Activated T-cell treated with anti-CD3 and anti-CD28 coated beads for 1 hour (primary cell): ENCODE measurements around the gene ALAS1.

Experiments used
- DNase-seq: peaks from one replicate; pipeline ENCODE4 v3.0.0-alpha.2; 2020; ENCODE audit warnings: low read depth

ALAS1 gene

DNA sequence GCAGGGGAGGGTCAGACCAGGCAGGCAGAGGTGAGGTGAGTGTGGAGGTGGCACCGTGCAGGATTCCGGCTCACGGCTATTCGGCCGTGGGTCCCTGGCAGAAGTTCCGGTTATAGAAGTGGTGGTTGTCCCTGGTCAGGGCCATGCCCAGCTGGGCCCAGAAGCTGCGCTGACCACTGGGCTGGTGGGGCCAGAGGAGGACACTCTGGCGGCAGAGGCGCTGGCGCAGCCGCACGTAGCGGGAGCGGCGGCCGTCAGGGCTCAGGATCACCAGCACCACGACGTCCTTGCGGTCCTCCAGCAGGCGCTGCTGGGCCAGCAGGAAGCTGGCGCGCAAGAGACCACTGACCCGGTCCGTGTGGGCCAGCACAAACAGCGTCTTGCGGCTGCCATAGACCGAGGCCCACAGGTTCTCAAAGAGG lies 23.2 kb downstream of the ALAS1 start:
- no peak for DNase-seq

- peak; percentile 44 for DNase-seq
These were observed 23.8 kb downstream of the ALAS1 start for GRCh38 chr3:52221563-52222318.

DNA sequence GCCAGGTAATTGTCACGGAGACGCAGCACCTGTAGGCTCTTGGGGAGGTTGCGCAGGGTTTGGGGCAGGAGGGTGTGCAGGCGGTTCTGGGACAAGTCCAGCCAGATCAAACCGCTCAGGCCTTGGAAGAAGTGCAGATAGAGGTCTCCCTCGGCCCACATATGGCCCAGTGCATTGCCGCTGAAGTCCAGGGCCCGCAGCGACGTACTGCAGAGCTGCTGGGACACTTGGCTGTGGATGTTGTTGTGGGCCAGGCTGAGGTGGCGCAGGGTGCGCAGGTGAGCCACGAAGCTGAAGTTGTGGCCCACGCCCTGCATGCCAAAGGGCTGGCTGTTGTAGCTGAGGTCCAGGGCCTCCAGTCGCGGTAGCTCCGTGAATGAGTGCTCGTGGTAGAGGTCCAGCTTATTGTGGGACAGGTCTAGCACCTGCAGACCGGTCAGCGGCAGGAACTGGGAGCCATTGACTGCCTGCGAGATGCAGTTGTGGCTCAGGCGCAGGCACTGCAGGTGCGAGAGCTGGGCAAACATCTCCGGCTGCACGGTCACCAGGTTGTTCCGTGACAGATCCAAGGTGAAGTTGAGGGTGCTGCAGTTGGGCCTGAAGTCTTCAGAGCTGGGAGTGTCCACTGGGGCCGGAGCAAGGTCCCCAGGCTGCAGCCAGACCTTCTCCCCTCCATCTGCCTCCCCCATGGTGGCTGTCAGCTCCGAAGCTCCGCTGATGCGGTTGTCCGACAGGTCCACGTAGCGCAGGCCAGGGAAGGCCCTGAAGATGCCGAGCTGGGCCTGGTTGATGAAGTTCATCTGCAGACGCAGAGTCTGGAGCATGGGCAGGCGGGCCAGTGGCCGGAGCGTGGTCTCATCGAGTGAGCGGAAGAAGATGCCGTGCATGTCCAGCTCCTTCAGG lies 24.6 kb downstream of the ALAS1 start:
- no peak for DNase-seq

DNA sequence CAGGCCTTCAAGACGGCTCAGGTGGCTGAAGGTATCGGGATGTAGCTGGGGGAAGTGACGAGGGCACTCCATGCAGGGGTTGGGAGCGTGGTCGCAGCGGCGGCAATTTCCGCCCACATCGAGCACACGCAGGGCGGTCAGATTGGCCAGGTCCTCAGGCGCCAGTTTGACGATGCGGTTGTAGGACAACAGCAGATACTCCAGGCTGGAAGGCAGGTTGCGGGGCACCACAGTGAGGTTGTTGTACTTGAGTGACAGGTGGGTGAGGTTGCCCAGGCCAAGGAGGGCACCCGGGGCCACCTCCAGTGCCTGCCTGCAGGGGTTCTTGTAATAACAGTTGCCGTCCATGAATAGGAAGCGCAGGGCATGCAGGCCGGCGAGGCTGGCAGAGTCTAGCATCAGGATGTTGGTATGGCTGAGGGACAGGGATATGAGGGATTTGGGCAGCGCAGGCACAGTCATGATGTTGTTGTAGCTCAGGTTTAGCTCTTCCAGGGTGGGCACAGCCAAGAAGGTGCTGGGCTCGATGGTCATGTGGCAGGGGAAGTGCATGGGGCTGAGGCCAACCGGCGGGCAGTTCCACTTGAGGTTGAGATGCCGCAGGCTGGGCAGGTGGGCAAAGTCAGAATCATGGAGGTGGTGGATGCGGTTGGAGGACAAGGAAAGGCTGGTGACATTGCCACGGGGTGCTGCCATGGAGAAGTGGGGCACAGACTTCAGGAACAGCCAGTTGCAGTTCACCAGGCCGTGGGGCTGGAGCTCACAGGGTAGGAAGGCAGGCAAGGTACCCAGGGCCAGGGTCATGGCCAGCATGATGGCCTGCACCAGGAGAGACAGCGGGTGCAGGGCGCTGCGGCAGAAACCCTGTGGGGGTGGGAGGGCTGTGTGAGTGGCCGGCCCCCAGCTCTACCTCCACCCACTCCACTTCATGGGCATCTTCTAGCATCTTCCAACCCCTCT lies 25.8 kb downstream of the ALAS1 start:
- DNase-seq: no peak

DNA sequence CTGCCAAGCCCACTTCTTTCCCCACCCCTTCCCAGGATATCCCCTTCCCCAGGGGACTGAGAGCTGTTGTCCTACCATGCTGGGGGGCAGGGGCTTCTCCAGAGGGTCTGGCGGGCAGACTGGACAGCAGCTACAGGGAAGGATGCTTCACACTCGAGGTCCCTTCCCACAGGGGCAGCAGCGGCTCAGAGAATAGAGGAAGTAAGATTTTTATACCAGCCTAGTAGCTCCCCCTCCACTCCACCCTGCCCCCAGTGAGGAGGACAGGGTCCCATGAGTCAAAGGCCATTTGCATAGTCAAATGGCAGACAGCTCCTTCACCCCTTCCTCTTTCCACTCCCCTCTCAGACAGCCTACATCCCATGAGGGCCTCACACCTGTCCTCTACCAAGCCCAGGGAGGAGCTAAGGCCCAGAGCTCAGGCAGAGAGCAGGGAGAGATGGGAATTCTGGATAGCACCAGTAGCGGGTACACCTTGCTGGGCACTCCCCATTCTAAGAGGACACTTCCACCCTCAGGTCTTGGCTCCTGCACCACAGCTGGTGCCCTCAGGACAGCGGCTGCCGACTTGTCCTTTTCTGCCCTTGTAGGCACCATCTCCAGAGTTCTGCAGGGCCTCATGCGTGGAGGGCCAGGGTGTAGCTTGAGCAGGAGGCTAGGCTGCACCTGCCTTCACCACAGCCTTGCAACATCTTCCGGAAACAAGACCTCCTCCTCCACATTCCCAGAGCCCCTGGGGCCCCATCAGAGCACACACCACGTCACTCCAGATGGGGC lies 27.7 kb downstream of the ALAS1 start, which contains the start of gene TLR9:
TLR9 (minus strand) TSS at position 194 of the 777 bp plus-strand sequence; CDS start at position 78, 116 bp downstream.
- no peak for DNase-seq

DNA sequence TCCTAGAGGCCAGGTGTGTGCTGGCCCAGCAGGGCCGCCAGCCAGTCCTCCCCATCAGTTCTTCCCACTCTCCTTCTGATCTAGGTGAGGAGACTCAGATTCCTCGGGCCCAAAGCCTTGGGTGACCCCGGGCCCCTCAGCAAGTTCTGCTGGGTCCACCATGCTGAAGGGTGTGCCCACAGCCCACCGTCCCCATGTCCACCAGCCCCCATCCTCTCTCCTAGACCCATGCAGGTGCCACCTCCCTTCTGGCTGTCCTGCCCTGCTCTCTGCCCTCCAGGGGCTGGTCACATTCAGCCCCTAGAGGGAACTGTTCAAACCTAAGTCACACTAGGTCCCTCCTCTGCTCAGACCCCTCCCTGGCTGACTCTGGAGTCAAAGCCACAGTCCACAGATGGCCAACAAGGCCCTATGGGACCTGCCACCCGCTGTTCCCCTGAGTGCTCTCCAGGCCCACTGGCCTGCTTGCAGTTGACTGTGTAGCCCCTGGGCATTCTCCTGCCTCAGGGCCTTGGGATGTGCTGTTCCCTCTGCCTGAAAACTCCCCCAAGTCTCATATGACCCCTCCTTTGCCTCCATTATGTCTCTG lies 28.4 kb downstream of the ALAS1 start:
- DNase-seq: no peak

DNA sequence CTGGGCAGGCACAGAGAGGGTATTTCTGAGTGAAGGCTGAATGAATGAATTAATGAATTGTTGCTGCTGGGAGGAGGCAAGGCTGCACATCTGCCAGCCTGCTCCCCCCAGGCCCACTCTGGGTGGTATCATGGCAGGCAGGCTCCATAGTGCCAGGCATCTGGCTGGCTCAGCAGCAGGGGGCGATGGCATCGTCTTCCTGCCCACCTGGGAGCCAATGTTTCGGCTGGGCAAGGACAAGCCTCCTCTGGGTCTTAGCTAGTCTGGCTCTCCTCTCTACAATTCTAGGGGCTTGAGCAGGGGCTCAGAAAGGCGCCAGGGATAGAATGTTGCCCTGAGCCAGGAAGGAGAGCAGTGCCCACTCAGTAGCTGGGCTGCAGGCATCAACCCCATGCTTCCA lies 29.2 kb downstream of the ALAS1 start:
- no peak for DNase-seq

DNA sequence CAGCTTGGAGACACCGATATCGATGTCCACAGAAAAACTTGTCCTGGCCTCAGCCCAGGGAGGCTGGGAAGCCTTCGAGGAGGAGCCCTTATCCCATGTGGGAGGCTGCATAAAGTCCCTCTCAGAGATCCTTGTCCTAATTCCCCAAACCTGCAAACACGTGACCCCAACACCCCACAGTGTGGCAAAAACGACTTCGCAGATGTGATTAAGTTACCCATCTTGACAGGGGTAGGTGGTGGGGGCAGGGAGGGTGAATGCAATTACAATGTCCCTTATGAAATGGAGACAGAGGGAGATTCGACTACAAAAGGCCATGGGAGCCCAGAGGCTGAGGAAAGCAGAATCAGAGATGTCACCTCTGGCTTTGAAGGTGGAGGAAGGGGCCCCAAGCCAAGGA lies 29.8 kb downstream of the ALAS1 start:
- DNase-seq: no peak

DNA sequence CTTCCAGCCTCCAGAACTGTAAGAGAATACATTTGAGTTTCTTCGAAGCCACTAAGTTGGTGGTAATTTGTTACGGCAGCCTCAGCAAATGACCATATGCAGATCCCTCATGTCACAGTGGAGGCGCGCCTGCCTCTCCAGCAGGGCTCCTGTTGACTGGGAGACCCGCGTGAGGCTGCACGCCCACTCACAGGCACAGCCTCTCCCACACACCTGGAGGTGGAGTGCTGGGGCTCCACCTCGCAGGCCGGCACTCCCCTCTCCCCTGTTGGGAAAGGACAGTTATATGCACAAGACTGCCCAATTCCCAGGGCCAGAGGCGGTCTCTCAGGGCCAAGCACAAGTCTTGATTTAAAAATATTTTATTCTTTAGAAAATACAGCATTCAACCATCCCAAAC lies 30.3 kb downstream of the ALAS1 start:
- DNase-seq: no peak

GRCh38 chr3:52228751-52229291 lies 30.9 kb downstream of the ALAS1 start:
- DNase-seq: no peak

DNA sequence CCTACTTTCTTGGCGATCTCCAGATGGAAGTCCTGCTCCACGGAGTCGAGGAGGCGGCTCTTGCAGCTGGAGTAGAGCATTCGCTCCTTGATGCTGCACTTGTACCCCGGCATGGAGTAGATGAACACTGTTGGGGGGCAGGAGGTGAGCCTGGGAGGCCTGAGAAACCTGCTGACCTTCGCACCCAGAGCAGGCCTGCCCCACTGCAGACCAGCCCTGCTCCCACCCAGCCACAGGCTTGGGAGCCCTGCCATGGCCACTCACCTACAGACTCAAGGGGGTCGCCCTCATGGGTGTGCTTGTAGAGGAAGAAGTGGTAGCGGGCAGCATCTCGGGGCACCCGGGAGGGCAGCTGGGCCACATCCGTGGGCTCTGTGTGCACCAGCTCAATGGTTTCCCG lies 31.7 kb downstream of the ALAS1 start:
- no peak for DNase-seq

DNA sequence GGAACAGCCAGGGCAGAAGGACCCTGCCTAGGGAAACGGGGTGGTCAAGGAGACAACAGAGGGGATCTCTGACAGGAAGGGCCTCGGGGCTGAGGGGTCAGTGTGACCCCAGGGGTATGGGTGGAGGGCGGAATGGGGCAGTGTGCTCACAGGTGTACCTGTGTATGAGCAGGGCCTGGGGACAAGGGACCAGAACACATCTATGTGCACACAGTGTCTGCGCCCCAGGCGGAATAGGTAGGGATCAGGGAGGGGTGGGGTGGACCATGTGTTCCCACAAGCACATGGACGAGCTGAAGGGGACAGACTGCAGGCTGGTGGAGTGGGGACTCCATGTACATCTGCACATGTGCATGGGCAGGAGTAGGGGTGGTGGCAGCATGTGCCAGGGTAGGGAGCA lies 32.5 kb downstream of the ALAS1 start:
- no peak for DNase-seq

GRCh38 chr3:52230889-52231499 lies 33.0 kb downstream of the ALAS1 start:
- no peak for DNase-seq

- DNase-seq: peak; percentile 94
These were observed 33.7 kb downstream of the ALAS1 start for GRCh38 chr3:52231502-52232278.

- no peak for DNase-seq
These were observed 34.5 kb downstream of the ALAS1 start for GRCh38 chr3:52232279-52233107.

- no peak for DNase-seq
These were observed 35.2 kb downstream of the ALAS1 start for GRCh38 chr3:52233108-52233591.

- DNase-seq: no peak
These were observed 36.0 kb downstream of the ALAS1 start for GRCh38 chr3:52233968-52234367.
